ENCODE measurements around the gene CHD9NB. TPM values are rescaled to one million over a fixed set of nuclear protein-coding genes. Genes with fewer than 3 reads are reported as not detected.
"Not testable (repeated sequence)": the region's sequence is repeated elsewhere in the genome, so short reads cannot be mapped to it uniquely, and the experiment has no call there.

Gene CHD9NB
- total RNA-seq, 4 donors from 2014 or later, result 4.6 to 15.4 (median 10.0) TPM

DNA sequence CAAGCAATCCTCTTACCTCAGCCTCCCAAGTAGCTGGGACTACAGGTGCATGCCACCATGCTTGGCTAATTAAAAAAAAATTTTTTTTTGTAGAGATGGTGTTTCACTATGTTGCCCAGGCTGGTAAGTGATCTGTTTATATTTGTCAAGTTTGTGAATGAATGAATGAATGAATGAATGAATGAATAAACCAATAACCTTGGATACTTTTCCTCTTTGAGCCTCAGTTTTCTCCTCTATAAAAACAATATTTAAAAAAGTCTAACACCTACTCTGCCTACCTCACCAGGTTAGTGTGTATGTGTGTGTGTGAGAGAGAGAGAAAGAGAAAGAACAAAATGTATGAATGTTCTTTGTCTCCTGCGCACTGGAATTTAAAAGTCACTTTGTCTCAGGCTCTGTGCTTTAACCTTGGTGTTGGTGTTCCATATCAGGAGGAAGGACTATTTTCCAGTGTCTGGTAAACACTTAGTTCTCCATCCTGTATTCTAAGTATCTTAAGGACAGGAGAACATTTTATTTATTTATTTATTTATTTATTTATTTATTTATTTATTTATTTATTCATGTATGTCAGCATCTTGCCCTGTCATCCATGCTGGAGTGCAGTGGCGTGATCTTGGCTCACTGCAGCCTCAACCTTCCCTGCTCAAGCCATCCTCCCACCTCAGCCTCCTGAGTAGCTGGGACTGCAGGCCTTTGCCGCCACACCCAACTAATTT, 29.1 kb upstream of the CHD9NB start:
- no peak overlapping the region for H3K4me3 ChIP-seq (ENCODE audit: low read depth, poor library complexity, severe bottlenecking)
- TF ChIP-seq, protein P1, sequence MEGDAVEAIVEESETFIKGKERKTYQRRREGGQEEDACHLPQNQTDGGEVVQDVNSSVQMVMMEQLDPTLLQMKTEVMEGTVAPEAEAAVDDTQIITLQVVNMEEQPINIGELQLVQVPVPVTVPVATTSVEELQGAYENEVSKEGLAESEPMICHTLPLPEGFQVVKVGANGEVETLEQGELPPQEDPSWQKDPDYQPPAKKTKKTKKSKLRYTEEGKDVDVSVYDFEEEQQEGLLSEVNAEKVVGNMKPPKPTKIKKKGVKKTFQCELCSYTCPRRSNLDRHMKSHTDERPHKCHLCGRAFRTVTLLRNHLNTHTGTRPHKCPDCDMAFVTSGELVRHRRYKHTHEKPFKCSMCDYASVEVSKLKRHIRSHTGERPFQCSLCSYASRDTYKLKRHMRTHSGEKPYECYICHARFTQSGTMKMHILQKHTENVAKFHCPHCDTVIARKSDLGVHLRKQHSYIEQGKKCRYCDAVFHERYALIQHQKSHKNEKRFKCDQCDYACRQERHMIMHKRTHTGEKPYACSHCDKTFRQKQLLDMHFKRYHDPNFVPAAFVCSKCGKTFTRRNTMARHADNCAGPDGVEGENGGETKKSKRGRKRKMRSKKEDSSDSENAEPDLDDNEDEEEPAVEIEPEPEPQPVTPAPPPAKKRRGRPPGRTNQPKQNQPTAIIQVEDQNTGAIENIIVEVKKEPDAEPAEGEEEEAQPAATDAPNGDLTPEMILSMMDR (IDR thresholded peaks at IDR 0.05), result no peak
- no peak for TF ChIP-seq POLR2A (IDR thresholded peaks at IDR 0.05)
- 91 to 93% methylated on average over 3 of the region's 3 CpGs for WGBS, 2 donors
- DNase-seq (ENCODE audit: low spot score in 2 of 2), result no peak
- intact Hi-C loops (cut with DNase I; ENCODE audit: low total_unique reads), result no loop called here

DNA sequence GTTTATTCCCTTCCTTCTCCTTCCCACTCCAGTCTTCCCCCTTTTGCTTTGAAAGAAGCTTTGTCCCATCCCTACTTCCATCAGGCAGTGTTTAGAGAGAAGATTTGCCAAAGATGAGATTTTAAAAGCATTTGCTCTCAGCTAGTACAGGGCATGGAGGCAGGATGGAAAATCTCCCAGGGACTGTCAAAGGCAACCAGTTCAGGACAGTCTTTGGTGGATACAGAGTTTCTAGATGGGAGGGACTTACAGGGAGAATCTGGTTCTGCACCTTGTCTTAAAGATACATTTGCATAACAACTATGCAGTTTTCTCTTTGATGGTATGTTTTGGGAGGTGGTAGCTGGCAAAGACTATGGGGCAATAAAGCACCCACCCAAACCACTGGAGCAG, 28.3 kb upstream of the CHD9NB start:
- H3K4me3 ChIP-seq (ENCODE audit: low read depth, poor library complexity, severe bottlenecking), result no peak overlapping the region
- DNase-seq (ENCODE audit: low spot score in 2 of 2), result no peak
- intact Hi-C loops (cut with DNase I; ENCODE audit: low total_unique reads), result no loop called here
- TF ChIP-seq, protein P1 (IDR thresholded peaks at IDR 0.05), result no peak
- no peak for TF ChIP-seq POLR2A (IDR thresholded peaks at IDR 0.05)

DNA sequence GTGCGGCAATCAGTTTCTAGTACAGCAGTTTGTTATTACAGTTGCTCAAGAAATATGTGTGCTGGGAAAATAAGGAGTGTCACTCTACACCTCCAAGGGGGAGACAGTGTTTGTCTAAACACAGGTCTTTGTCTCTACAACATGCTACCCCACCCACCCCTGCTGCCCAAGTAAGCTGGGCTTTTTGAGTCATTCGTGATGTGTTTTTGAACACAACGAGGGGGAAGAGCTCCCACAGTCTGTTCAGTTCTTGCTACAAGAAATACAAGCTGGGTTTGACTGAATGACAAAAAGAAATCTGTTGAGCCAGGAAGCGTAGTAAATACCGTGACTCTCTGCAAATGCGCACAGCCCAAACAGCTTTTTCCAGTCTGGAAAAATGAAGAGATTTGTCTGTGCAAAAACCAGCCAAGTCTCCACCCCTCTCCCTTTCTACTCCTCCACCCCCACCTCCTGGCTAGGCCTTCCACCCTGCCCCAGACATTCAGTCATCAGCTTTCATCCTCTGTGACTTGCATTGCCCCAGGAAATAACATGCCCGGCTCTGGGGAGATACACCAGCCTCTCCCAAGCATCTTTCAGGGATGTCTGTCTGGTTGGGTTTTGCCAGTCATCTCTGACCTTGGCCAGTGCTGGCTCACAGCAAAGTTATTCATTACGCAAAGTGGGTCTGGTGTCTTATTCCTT, 27.8 kb upstream of the CHD9NB start:
- intact Hi-C loops (cut with DNase I; ENCODE audit: low total_unique reads), result no loop called here
- peak; percentile 79 to 90 for DNase-seq (ENCODE audit: low spot score in 2 of 2)
- no peak overlapping the region for H3K4me3 ChIP-seq (ENCODE audit: low read depth, poor library complexity, severe bottlenecking)
- TF ChIP-seq, protein P1 (IDR thresholded peaks at IDR 0.05), result no peak
- 16 to 17% methylated on average over 8 of the region's 8 CpGs for WGBS, 2 donors

DNA sequence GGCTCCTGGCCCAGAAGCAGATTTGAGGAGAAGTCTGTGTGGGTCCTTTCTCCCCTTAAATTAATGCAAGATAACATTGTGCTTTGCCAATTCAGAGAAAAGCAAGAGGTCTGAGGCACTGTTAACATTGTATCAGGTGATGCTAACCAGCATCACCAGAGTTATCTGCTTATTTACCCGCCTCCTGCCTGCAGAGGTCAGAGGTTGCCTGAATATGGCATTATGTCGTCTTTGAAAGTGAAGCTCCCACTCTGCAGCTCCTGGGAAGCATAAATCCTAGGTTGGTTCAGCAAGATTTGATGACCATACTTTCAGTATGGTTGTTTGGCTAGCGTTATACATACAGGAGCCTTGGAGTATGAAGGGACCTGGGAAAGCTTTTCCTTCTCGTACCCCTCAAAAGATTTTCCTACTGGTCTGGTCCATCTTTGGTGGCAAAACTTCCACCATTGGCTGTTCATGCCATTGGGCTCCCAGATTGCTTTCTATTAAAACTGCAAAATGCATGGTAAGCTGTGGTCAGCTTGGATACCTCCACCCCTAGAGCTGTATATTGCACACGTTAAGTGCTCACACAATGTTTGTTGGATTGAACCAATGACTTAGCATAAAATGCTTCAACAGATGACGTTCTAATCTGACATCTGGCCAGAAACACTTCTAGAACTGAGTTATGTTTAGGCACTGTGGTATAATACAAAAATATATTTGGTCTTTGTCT, 26.2 kb upstream of the CHD9NB start:
- TF ChIP-seq POLR2A (IDR thresholded peaks at IDR 0.05), result no peak
- TF ChIP-seq, protein P1 (IDR thresholded peaks at IDR 0.05), result no peak
- 83 to 84% methylated on average over 6 of the region's 6 CpGs for WGBS, 2 donors
- H3K4me3 ChIP-seq (ENCODE audit: low read depth, poor library complexity, severe bottlenecking), result no peak overlapping the region
- DNase-seq (ENCODE audit: low spot score in 2 of 2), result no peak
- intact Hi-C loops (cut with DNase I; ENCODE audit: low total_unique reads), result no loop called here

DNA sequence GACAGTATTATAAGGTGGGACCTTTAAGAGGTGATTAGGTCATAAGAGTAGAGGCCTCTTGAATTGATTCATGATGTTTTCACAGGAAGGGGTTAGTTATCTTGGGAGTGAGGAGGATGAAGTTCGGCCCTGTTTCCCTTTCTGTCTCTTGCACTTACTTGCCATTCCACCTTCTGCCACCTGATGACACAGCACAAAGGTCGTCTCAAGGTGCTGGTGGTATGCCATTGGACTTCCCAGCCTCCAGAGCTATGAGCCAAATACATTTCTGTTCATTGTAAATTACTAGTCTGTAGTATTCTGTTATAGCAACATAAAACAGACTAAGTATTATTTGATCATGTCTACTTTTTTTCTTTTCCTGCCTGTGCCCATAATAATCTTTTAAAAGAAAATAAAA, 25.6 kb upstream of the CHD9NB start:
- 70 to 80% methylated on average over 2 of the region's 2 CpGs for WGBS, 2 donors
- no peak overlapping the region for H3K4me3 ChIP-seq (ENCODE audit: low read depth, poor library complexity, severe bottlenecking)
- TF ChIP-seq, protein P1 (IDR thresholded peaks at IDR 0.05), result no peak
- TF ChIP-seq POLR2A (IDR thresholded peaks at IDR 0.05), result no peak
- DNase-seq (ENCODE audit: low spot score in 2 of 2), result no peak
- intact Hi-C loops (cut with DNase I; ENCODE audit: low total_unique reads), result no loop called here

DNA sequence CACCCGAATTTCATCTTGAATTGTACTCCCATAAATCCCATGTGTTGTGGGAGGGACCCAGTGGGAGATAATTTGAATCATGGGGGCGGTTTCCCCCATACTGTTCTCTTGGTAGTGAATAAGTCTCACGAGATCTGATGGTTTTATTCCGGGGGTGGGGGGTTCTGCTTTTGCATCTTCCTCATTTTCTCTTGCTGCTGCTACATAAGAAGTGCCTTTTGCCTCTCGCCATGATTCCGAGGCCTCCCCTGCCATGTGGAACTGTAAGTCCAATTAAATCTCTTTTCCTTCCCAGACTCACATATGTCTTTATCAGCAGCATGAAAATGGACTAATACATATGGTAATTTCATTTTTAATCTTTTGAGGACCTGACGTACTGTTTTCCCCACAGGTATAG, 22.8 kb upstream of the CHD9NB start:
- WGBS, 2 donors, result 88 to 89% methylated on average over 7 of the region's 7 CpGs
- intact Hi-C loops (cut with DNase I; ENCODE audit: low total_unique reads), result not testable (repeated sequence)

DNA sequence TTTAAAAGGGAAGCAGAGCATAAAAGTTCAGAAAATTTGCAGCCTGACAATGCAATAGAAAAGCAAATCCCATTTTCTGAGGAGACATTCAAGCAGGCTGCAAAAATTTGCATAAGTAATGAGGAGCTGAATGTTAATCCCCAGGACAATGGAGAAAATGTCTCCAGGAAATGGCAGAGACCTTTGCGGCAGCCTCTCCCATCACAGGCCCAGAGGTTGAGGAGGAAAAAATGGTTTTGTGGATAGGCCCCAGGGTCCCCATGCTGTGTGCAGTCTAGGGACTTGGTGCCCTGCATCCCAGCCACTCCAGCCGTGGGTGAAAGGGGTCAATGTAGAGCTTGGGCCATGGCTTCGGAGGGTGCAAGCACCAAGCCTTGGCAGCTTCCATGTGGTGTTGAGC, 21.6 kb upstream of the CHD9NB start:
- H3K4me3 ChIP-seq (ENCODE audit: low read depth, poor library complexity, severe bottlenecking); DNase-seq (ENCODE audit: low spot score in 2 of 2); intact Hi-C loops (cut with DNase I; ENCODE audit: low total_unique reads): not testable (repeated sequence)
- 83 to 84% methylated on average over 3 of the region's 3 CpGs for WGBS, 2 donors

More for the DNA sequence above, 22.8 kb upstream of the CHD9NB start:
- DNase-seq (ENCODE audit: low spot score in 2 of 2); H3K4me3 ChIP-seq (ENCODE audit: low read depth, poor library complexity, severe bottlenecking): not testable (repeated sequence)

Data from lower leg skin (tissue), 4 donors.